ENCODE data around the gene ARHGAP24. TPM values are rescaled to one million over a fixed set of nuclear protein-coding genes. Genes with fewer than 3 reads are reported as not detected.

Gene ARHGAP24
- total RNA-seq, 1 donor from 2014 or later = 11.1 TPM

- TF ChIP-seq, protein P1, sequence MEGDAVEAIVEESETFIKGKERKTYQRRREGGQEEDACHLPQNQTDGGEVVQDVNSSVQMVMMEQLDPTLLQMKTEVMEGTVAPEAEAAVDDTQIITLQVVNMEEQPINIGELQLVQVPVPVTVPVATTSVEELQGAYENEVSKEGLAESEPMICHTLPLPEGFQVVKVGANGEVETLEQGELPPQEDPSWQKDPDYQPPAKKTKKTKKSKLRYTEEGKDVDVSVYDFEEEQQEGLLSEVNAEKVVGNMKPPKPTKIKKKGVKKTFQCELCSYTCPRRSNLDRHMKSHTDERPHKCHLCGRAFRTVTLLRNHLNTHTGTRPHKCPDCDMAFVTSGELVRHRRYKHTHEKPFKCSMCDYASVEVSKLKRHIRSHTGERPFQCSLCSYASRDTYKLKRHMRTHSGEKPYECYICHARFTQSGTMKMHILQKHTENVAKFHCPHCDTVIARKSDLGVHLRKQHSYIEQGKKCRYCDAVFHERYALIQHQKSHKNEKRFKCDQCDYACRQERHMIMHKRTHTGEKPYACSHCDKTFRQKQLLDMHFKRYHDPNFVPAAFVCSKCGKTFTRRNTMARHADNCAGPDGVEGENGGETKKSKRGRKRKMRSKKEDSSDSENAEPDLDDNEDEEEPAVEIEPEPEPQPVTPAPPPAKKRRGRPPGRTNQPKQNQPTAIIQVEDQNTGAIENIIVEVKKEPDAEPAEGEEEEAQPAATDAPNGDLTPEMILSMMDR (IDR thresholded peaks at IDR 0.05; ENCODE audit: insufficient read depth, low read length, severe bottlenecking) = no peak
- DNase-seq (ENCODE audit: low read depth) (no peak), FAIRE-seq (no peak)
- Histone ChIP-seq H3K4me3 (ENCODE audit: low read depth, low read length) (no peak overlapping the region), H3K36me3 (ENCODE audit: control insufficient read depth, insufficient read depth, low read length) (no peaks in the 10 kb centered on the region), H3K27me3 (ENCODE audit: control insufficient read depth, insufficient read depth, low read length) (no peaks in the 10 kb centered on the region)
Observed at GRCh38 chr4:85700362-85700761, 225.4 kb downstream of the ARHGAP24 start.

GRCh38 chr4:85701861-85702321 is 226.9 kb downstream of the ARHGAP24 start:
- DNase-seq (ENCODE audit: low read depth) (no peak), FAIRE-seq (no peak)
- no peak overlapping the region for H3K4me3 ChIP-seq (ENCODE audit: low read depth, low read length)
- H3K36me3 ChIP-seq (ENCODE audit: control insufficient read depth, insufficient read depth, low read length) = no peaks in the 10 kb centered on the region
- H3K27me3 ChIP-seq (ENCODE audit: control insufficient read depth, insufficient read depth, low read length) = no peaks in the 10 kb centered on the region
- TF ChIP-seq, protein P1 (IDR thresholded peaks at IDR 0.05; ENCODE audit: insufficient read depth, low read length, severe bottlenecking) = no peak

GRCh38 chr4:85703096-85703495 is 228.1 kb downstream of the ARHGAP24 start:
- no peak for DNase-seq (ENCODE audit: low read depth)
- no peak for FAIRE-seq
- no peaks in the 10 kb centered on the region for H3K27me3 ChIP-seq (ENCODE audit: control insufficient read depth, insufficient read depth, low read length)
- H3K4me3 ChIP-seq (ENCODE audit: low read depth, low read length) = no peak overlapping the region
- TF ChIP-seq, protein P1 (IDR thresholded peaks at IDR 0.05; ENCODE audit: insufficient read depth, low read length, severe bottlenecking) = no peak
- no peaks in the 10 kb centered on the region for H3K36me3 ChIP-seq (ENCODE audit: control insufficient read depth, insufficient read depth, low read length)

GRCh38 chr4:85707611-85708010 is 232.7 kb downstream of the ARHGAP24 start:
- no peaks in the 10 kb centered on the region for H3K27me3 ChIP-seq (ENCODE audit: control insufficient read depth, insufficient read depth, low read length)
- TF ChIP-seq, protein P1 (IDR thresholded peaks at IDR 0.05; ENCODE audit: insufficient read depth, low read length, severe bottlenecking) = no peak
- DNase-seq (ENCODE audit: low read depth) (no peak), FAIRE-seq (no peak)
- no peak overlapping the region for H3K4me3 ChIP-seq (ENCODE audit: low read depth, low read length)
- H3K36me3 ChIP-seq (ENCODE audit: control insufficient read depth, insufficient read depth, low read length) = no peaks in the 10 kb centered on the region

DNA sequence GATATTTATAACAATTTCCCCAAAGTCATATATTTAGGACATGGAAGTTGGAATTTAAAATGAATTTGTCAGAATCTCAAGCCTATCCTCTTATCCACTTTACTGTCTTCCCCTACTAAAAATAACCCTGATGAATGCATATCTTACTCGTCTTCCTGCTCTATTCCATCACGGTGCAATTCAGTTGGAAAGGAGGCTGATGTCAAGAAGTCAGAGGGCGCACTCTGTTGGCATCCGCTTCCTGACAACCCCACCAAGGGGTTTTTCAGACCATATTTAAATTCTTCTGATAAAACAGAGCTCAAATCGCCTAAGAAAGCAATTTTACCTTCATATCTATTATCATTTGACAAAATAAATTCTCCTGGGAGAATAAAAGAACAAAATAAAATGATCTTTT is 233.5 kb downstream of the ARHGAP24 start:
- DNase-seq (ENCODE audit: low read depth) (no peak), FAIRE-seq (no peak)
- H3K36me3 ChIP-seq (ENCODE audit: control insufficient read depth, insufficient read depth, low read length) = no peaks in the 10 kb centered on the region
- H3K27me3 ChIP-seq (ENCODE audit: control insufficient read depth, insufficient read depth, low read length) = no peaks in the 10 kb centered on the region
- TF ChIP-seq, protein P1 (IDR thresholded peaks at IDR 0.05; ENCODE audit: insufficient read depth, low read length, severe bottlenecking) = no peak
- H3K4me3 ChIP-seq (ENCODE audit: low read depth, low read length) = no peak overlapping the region

GRCh38 chr4:85713005-85713404 is 238.1 kb downstream of the ARHGAP24 start:
- H3K4me3 ChIP-seq (ENCODE audit: low read depth, low read length) = no peak overlapping the region
- DNase-seq (ENCODE audit: low read depth) (no peak), FAIRE-seq (no peak)
- TF ChIP-seq, protein P1 (IDR thresholded peaks at IDR 0.05; ENCODE audit: insufficient read depth, low read length, severe bottlenecking) = no peak
- no peaks in the 10 kb centered on the region for H3K27me3 ChIP-seq (ENCODE audit: control insufficient read depth, insufficient read depth, low read length)
- no peaks in the 10 kb centered on the region for H3K36me3 ChIP-seq (ENCODE audit: control insufficient read depth, insufficient read depth, low read length)

Data from bronchial epithelial cell (primary cell).